ENCODE results near the gene PHKB. TPM values are rescaled to one million over a fixed set of nuclear protein-coding genes. Genes with fewer than 3 reads are reported as not detected.
"Not testable (repeated sequence)": the region's sequence is repeated elsewhere in the genome, so short reads cannot be mapped to it uniquely, and the experiment has no call there.

Gene PHKB
- total and polyA plus RNA-seq, 2 of the 8 experiments (the other 6 are each of a cell fraction or from before 2014, with no cell fraction given): 18.6 to 38.3 TPM

DNA sequence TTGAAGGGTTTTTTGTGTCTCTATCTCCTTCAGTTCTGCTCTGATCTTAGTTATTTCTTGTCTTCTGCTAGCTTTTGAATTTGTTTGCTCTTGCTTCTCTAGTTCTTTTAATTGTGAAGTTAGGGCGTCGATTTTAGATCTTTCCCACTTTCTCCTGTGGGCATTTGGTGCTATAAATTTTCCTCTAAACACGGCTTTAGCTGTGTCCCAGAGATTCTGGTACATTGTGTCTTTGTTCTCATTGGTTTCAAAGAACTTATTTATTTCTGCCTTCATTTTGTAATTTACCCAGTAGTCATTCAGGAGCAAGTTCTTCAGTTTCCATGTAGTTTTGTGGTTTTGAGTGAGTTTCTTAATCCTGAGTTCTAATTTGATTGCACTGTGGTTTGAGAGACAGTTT is 90.1 kb downstream of the PHKB start:
- H4K8ac ChIP-seq (ENCODE audit: extremely low read depth, insufficient read depth, low read length); H3K4me3 ChIP-seq (ENCODE audit: extremely low read depth in 1 of 4, insufficient read depth in 2 of 4, low read depth in 3 of 4, low read length in 4 of 4); FAIRE-seq; H2BK120ac ChIP-seq (replicated peaks; ENCODE audit: low read depth, low read length); H2AK5ac ChIP-seq (ENCODE audit: low read depth, low read length); H4K91ac ChIP-seq (replicated peaks; ENCODE audit: insufficient read length, low read length); H3K4me1 ChIP-seq (replicated peaks in 1 of 4; ENCODE audit: control insufficient read depth in 3 of 4, insufficient read depth in 4 of 4, low read length in 3 of 4); H3K9ac ChIP-seq (replicated peaks in 1 of 4; ENCODE audit: extremely low read depth in 1 of 4, low read depth in 3 of 4, low read length in 3 of 4); H3K4ac ChIP-seq (replicated peaks; ENCODE audit: insufficient read length, low read depth, low read length); H2BK5ac ChIP-seq (ENCODE audit: low read depth, low read length); H3K14ac ChIP-seq (ENCODE audit: insufficient read length); H3K4me2 ChIP-seq (ENCODE audit: insufficient read depth in 1 of 2, low read depth in 2 of 2, low read length in 2 of 2); DNase-seq (ENCODE audit: low read depth in 1 of 2, low spot score in 2 of 2); H3K79me1 ChIP-seq (ENCODE audit: low read depth, low read length); H3K27me3 ChIP-seq (replicated peaks in 1 of 4; ENCODE audit: control insufficient read depth in 3 of 4, extremely low read depth in 1 of 4, insufficient read depth in 3 of 4, low read length in 3 of 4); POLR2A ChIA-PET (ENCODE audit: partially characterized antibody); H3K79me2 ChIP-seq (ENCODE audit: control insufficient read depth in 1 of 2, insufficient read depth in 2 of 2, low read length in 2 of 2); H2BK15ac ChIP-seq (ENCODE audit: low read length); H3K23ac ChIP-seq (ENCODE audit: insufficient read length); H3K56ac ChIP-seq (replicated peaks; ENCODE audit: insufficient read length, low read depth, low read length); H2AFZ ChIP-seq (ENCODE audit: low read length); H2BK20ac ChIP-seq (ENCODE audit: low read length); H4K20me1 ChIP-seq (replicated peaks in 1 of 2; ENCODE audit: control insufficient read depth in 1 of 2, insufficient read depth in 2 of 2, low read length in 2 of 2); H4K5ac ChIP-seq (ENCODE audit: insufficient read length, low read depth, low read length); H3K27ac ChIP-seq (ENCODE audit: low read depth, low read length); H3K18ac ChIP-seq (ENCODE audit: extremely low read depth, low read length); H2BK12ac ChIP-seq (ENCODE audit: low read depth, low read length); H3K23me2 ChIP-seq (ENCODE audit: low read depth, low read length); CTCF ChIA-PET (ENCODE audit: partially characterized antibody): not testable (repeated sequence)
- Histone ChIP-seq H3K9me3 (ENCODE audit: insufficient read depth in 2 of 2, low read depth in 1 of 2, low read length in 1 of 2) (peaks cover 12 to 17% of the 10 kb centered on the region in 2 experiments), H3K36me3 (ENCODE audit: control insufficient read depth in 2 of 4, insufficient read depth in 4 of 4, low read length in 3 of 4) (peaks cover 0 to 18% (median 4%) of the 10 kb centered on the region in 4 experiments; a peak in 4 of 8 replicates)
- WGBS, 2 experiments (ENCODE audit: extremely low coverage in 1 of 2, insufficient coverage in 1 of 2, insufficient read length in 1 of 2, insufficient replicate concordance in 2 of 2, low coverage in 1 of 2, low lambda C conversion rate in 2 of 2, missing lambda C conversion rate in 1 of 2): 96% methylated on average over 3 of the region's 3 CpGs; no CpG with 5 or more reads in 1 of the 2 experiments

DNA sequence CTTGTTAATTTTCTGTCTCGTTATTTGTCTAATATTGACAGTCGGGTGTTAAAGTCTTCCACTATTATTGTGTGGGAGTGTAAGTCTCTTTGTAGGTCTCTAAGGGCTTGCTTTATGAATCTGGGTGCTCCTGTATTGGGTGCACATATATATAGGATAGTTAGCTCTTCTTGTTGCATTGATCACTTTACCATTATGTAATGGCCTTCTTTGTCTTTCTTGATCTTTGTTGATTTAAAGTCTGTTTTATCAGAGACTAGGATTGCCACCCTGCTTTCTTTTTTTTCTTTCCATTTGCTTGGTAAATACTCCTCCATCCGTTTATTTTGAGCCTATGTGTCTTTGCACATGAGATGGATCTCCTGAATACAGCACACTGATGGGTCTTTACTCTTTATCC is 90.6 kb downstream of the PHKB start:
- H4K20me1 ChIP-seq (replicated peaks in 1 of 2; ENCODE audit: control insufficient read depth in 1 of 2, insufficient read depth in 2 of 2, low read length in 2 of 2); H2BK120ac ChIP-seq (replicated peaks; ENCODE audit: low read depth, low read length); H3K23ac ChIP-seq (ENCODE audit: insufficient read length); H3K18ac ChIP-seq (ENCODE audit: extremely low read depth, low read length); H2BK12ac ChIP-seq (ENCODE audit: low read depth, low read length); H3K14ac ChIP-seq (ENCODE audit: insufficient read length); H4K8ac ChIP-seq (ENCODE audit: extremely low read depth, insufficient read depth, low read length); H2BK5ac ChIP-seq (ENCODE audit: low read depth, low read length); H2AFZ ChIP-seq (ENCODE audit: low read length); CTCF ChIA-PET (ENCODE audit: partially characterized antibody); H2BK20ac ChIP-seq (ENCODE audit: low read length); H3K23me2 ChIP-seq (ENCODE audit: low read depth, low read length); H2AK5ac ChIP-seq (ENCODE audit: low read depth, low read length); FAIRE-seq; H3K79me1 ChIP-seq (ENCODE audit: low read depth, low read length); H3K56ac ChIP-seq (replicated peaks; ENCODE audit: insufficient read length, low read depth, low read length); H3K4me3 ChIP-seq (ENCODE audit: extremely low read depth in 1 of 4, insufficient read depth in 2 of 4, low read depth in 3 of 4, low read length in 4 of 4); DNase-seq (ENCODE audit: low read depth in 1 of 2, low spot score in 2 of 2); H3K27ac ChIP-seq (ENCODE audit: low read depth, low read length); H3K4ac ChIP-seq (replicated peaks; ENCODE audit: insufficient read length, low read depth, low read length); H3K4me1 ChIP-seq (replicated peaks in 1 of 4; ENCODE audit: control insufficient read depth in 3 of 4, insufficient read depth in 4 of 4, low read length in 3 of 4); H4K91ac ChIP-seq (replicated peaks; ENCODE audit: insufficient read length, low read length); H3K27me3 ChIP-seq (replicated peaks in 1 of 4; ENCODE audit: control insufficient read depth in 3 of 4, extremely low read depth in 1 of 4, insufficient read depth in 3 of 4, low read length in 3 of 4); H3K4me2 ChIP-seq (ENCODE audit: insufficient read depth in 1 of 2, low read depth in 2 of 2, low read length in 2 of 2); H3K79me2 ChIP-seq (ENCODE audit: control insufficient read depth in 1 of 2, insufficient read depth in 2 of 2, low read length in 2 of 2); POLR2A ChIA-PET (ENCODE audit: partially characterized antibody); H2BK15ac ChIP-seq (ENCODE audit: low read length); H3K9ac ChIP-seq (replicated peaks in 1 of 4; ENCODE audit: extremely low read depth in 1 of 4, low read depth in 3 of 4, low read length in 3 of 4); H4K5ac ChIP-seq (ENCODE audit: insufficient read length, low read depth, low read length): not testable (repeated sequence)
- WGBS, 2 experiments (ENCODE audit: extremely low coverage in 1 of 2, insufficient coverage in 1 of 2, insufficient read length in 1 of 2, insufficient replicate concordance in 2 of 2, low coverage in 1 of 2, low lambda C conversion rate in 2 of 2, missing lambda C conversion rate in 1 of 2): 92% methylated on average over 3 of the region's 3 CpGs; no CpG with 5 or more reads in 1 of the 2 experiments
- Histone ChIP-seq H3K36me3 (ENCODE audit: control insufficient read depth in 2 of 4, insufficient read depth in 4 of 4, low read length in 3 of 4) (peaks cover 0 to 16% (median 4%) of the 10 kb centered on the region in 4 experiments; a peak in 4 of 8 replicates), H3K9me3 (ENCODE audit: insufficient read depth in 2 of 2, low read depth in 1 of 2, low read length in 1 of 2) (peaks cover 6 to 11% of the 10 kb centered on the region in 2 experiments)

Measured in H1 (cell line).